ENCODE results near the gene MDN1.
"Not testable (repeated sequence)": the region's sequence is repeated elsewhere in the genome, so short reads cannot be mapped to it uniquely, and the experiment has no call there.

The MDN1 gene, protein sequence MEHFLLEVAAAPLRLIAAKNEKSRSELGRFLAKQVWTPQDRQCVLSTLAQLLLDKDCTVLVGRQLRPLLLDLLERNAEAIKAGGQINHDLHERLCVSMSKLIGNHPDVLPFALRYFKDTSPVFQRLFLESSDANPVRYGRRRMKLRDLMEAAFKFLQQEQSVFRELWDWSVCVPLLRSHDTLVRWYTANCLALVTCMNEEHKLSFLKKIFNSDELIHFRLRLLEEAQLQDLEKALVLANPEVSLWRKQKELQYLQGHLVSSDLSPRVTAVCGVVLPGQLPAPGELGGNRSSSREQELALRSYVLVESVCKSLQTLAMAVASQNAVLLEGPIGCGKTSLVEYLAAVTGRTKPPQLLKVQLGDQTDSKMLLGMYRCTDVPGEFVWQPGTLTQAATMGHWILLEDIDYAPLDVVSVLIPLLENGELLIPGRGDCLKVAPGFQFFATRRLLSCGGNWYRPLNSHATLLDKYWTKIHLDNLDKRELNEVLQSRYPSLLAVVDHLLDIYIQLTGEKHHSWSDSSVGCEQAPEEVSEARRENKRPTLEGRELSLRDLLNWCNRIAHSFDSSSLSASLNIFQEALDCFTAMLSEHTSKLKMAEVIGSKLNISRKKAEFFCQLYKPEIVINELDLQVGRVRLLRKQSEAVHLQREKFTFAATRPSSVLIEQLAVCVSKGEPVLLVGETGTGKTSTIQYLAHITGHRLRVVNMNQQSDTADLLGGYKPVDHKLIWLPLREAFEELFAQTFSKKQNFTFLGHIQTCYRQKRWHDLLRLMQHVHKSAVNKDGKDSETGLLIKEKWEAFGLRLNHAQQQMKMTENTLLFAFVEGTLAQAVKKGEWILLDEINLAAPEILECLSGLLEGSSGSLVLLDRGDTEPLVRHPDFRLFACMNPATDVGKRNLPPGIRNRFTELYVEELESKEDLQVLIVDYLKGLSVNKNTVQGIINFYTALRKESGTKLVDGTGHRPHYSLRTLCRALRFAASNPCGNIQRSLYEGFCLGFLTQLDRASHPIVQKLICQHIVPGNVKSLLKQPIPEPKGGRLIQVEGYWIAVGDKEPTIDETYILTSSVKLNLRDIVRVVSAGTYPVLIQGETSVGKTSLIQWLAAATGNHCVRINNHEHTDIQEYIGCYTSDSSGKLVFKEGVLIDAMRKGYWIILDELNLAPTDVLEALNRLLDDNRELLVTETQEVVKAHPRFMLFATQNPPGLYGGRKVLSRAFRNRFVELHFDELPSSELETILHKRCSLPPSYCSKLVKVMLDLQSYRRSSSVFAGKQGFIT (N-terminal part only)

GRCh38 chr6:89819336-89820130, at the start of gene MDN1:
Gene MDN1, minus strand, starts transcription at chr6:89819794. Its CDS starts 187 bp downstream, at chr6:89819607.
- peak; percentile 84 to 91 for DNase-seq

DNA sequence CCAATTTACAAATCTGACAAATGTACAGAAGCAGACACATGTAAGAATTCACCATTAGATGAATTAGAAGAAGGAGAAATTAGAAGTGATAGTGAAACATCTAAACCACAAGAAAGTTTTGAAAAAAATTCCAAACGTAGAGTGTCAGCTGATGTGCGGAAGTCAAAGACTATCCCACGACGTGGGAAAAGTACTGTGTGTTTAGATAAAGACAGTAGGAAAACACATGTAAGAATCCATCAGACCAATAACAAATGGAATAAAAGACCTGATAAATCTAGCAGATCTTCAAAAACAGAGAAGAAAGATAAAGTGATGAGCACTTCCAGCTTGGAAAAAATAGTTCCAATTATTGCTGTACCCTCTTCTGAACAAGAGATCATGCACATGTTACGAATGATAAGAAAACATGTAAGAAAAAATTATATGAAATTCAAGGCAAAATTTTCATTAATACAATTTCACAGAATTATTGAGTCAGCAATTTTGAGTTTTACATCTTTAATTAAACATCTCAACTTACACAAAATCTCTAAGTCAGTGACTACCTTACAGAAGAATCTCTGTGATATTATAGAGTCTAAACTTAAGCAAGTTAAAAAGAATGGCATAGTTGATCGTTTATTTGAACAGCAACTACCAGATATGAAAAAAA, 46.6 kb upstream of the MDN1 start:
- no peak for DNase-seq

- no peak for DNase-seq
Measured at GRCh38 chr6:89862698-89863097, 43.1 kb upstream of the MDN1 start.

- DNase-seq: no peak
Measured at GRCh38 chr6:89862273-89862672, 42.7 kb upstream of the MDN1 start.

- no peak for DNase-seq
Measured at GRCh38 chr6:89859744-89860143, 40.1 kb upstream of the MDN1 start.

DNA sequence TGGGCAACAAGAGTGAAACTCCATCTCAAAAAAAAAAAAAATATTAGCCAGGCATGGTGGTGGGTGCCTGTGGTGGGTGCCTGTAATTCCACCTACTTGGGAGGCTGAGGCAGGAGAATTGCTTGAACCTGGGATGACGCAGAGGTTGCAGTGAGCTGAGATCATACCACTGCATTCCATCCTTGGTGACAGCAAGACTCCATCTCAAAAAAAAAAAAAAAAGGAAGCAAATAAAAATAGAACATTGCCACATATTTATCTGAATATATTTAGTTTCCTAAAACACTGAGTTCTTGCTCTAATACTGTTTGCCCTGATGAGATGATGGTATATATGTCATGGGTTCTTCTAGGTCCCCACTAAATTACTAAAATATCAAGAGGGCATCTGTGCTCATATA, 38.4 kb upstream of the MDN1 start:
- DNase-seq: no peak

GRCh38 chr6:89853068-89853467, 33.5 kb upstream of the MDN1 start:
- no peak for DNase-seq

GRCh38 chr6:89847513-89847912, 27.9 kb upstream of the MDN1 start:
- DNase-seq: not testable (repeated sequence)

DNA sequence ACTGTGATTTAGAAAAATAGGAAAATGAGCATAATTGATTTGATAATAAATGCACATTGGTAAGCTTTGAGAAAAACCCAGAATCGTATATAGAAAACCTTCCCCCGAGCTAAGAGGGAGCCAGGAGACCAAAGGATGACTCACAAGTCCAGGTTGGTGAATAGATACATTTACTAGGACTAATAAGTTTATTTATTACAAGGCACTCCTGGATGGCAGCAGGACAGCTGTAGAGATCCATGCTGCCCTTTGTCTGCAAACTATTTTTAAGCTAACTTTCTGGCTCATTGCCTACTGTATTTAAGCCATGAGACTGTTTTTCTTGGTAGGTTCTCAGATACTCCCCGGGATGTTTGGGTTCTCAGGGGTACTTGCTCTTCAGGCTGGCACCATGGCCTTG, 23.5 kb upstream of the MDN1 start:
- DNase-seq: no peak

DNA sequence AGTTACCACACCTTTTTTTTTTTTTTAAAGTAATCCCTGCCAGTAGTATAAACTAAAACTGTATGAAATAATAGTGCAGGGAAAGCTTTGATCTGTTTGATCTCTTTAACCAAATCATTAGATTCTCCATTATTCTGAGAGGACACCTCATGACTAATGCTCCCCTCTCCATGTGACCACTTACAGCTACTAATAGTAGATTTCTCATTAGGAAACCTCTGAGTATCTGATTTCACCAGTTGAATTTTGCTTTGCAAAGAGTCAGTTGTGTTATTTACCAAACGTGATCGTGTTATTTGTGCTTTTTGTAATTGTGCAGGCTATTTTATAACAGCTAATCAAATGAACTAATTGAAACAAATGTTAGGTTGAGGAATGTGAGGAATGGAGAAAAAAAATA, 22.6 kb upstream of the MDN1 start:
- DNase-seq: no peak

DNA sequence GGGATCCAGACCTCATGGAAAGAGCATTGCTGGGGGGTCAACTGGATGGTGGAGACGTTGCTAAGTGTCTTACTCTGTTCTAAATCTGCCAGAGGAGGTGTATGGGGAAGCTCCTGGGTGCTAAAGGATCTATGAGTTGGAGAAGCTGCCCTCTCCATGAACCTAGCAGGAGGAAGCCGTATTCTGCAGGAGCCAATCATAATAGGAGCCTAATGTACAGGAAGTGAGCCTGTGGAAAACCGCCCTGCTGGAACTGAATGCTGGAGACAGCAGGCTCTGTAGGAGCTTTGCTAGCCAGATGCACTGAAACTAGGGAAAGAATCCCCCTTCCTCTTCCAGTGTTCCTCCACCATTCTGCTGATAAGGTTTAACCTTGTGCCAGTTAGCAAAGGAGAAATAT, 20.9 kb upstream of the MDN1 start:
- DNase-seq: no peak

- DNase-seq: no peak
Measured at GRCh38 chr6:89836639-89837222, 17.1 kb upstream of the MDN1 start.

DNA sequence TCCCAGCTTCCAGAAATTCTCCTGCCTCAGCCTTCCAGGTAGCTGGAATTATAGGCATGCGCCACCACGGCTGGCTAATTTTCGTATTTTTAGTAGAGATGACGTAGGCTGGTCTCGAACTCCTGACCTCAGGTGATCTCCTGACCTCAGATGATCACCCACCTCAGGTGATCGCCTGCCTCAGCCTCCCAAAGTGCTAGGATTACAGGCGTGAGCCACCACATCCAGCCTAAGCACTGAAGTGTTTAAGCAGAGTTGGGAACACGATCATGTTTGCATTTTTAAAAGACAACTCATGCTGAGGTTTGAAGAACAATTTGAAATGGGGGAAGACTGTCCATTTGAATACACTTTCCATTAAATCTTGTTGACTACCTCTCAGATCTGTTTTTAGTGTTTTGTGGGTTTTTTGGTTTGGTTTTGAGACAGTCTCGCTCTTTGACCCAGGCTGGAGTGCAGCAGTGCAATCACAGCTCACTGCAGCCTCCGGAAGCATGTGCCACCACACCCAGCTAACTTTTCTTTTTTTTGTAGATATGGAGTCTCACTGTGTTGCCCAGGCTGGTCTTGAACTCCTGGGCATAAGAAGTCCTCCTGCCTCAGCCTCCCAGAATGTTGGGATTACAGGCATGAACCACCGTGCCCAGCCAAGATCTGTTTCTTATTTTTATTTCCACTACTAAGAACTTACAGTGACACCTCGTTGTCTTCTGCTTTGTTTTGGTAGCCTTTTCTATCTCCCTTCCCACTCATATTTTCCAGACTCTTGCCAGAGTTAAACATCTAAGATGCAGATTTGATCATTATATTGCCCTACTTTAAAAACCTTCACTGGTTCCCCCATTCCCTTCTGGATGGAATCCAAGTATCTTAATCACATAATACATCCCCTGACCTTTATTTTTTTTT, 15.5 kb upstream of the MDN1 start:
- no peak for DNase-seq

- peak in 1 of 2 experiments; percentile 27 for DNase-seq
Measured at GRCh38 chr6:89830170-89830809, 10.7 kb upstream of the MDN1 start.

- peak; percentile 98 for DNase-seq
Measured at GRCh38 chr6:89829472-89830169, 10.0 kb upstream of the MDN1 start, which contains the start of gene CASP8AP2. Gene CASP8AP2, plus strand, starts transcription at chr6:89829880.

GRCh38 chr6:89828988-89829471, 9.4 kb upstream of the MDN1 start:
- no peak for DNase-seq

GRCh38 chr6:89828475-89828987, 8.9 kb upstream of the MDN1 start:
- DNase-seq: not testable (repeated sequence)

DNA sequence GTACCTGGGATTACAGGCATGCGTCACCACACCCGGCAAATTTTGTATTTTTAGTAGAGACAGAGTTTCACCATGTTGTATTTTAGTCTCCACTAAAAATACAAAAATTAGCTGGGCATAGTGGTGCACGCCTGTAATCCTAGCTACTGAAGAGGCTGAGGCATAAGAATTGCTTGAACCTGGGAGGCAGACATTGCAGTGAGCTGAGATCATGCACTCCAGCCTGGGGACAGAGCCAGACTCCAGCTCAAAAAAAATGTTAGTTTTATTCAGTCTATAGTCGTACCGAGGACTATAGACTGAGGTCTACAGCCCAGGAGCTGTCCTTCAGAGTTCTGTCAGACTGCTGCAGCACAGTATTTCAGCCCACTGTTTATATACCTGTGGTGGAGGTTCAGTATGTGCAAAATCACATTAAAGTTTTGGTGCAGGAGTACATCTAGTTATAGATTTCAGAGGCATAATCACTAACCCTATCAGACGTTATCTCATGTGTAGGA, 6.5 kb upstream of the MDN1 start:
- no peak for DNase-seq

All from SW 1271 (cell line).